Omental fat pad (tissue), 4 donors: ENCODE results near the gene KIF2A. TPM values are rescaled to one million over a fixed set of nuclear protein-coding genes. Genes with fewer than 3 reads are reported as not detected.

ENCODE experiments used
- ATAC-seq: fragments of 150-250 bp; one replicate; pipeline ENCODE4 v1.9.1; 2016; ENCODE audit warnings: mild to moderate bottlenecking, moderate library complexity; ENCODE audit not compliant: low FRiP score
- DNase-seq: peaks from one replicate; pipeline ENCODE4 v3.0.0-alpha.2; 2019; ENCODE audit warnings: low spot score
- total RNA-seq, 4 donors: library from RNA; depleted of rRNA; stranded (reverse); fragments of >200 nt; gene quantifications; one replicate each; pipeline ENCODE4 v1.1.0, GENCODE V29; 2016
- TF ChIP-seq, protein P1 (sequence below), 3 donors: fragments of 450-650 bp; IDR thresholded peaks; one replicate each; pipeline ENCODE4 v1.5.1; 2016 to 2017; ENCODE audit warnings: antibody characterized with exemption in 3 of 3, mild to moderate bottlenecking in 3 of 3, moderate library complexity in 2 of 3

Gene KIF2A
- total RNA-seq, 4 donors from 2014 or later: 19.3 to 37.6 (median 35.9) TPM

DNA sequence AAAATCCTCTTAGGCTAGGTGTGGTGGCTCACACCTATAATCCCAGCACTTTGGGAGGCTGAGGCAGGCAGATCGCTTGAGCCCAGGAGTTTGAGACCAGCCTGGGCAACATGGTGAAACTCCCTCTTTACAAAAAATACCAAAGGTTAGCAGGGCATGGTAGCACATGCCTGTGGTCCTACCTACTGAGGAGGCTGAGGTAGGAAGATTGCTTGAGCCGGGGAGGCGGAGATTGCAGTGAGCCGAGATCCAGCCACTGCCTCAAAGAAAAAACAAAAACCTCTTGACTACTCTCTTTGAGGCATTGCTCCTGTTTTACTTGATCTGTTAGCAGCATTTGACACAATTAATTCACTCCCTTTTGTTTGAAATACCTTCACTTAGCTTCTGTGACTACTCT is 20.7 kb downstream of the KIF2A start:
- TF ChIP-seq, protein P1, sequence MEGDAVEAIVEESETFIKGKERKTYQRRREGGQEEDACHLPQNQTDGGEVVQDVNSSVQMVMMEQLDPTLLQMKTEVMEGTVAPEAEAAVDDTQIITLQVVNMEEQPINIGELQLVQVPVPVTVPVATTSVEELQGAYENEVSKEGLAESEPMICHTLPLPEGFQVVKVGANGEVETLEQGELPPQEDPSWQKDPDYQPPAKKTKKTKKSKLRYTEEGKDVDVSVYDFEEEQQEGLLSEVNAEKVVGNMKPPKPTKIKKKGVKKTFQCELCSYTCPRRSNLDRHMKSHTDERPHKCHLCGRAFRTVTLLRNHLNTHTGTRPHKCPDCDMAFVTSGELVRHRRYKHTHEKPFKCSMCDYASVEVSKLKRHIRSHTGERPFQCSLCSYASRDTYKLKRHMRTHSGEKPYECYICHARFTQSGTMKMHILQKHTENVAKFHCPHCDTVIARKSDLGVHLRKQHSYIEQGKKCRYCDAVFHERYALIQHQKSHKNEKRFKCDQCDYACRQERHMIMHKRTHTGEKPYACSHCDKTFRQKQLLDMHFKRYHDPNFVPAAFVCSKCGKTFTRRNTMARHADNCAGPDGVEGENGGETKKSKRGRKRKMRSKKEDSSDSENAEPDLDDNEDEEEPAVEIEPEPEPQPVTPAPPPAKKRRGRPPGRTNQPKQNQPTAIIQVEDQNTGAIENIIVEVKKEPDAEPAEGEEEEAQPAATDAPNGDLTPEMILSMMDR (IDR thresholded peaks at IDR 0.05): no peak
- DNase-seq: no peak
- ATAC-seq: no peak

GRCh38 chr5:62327138-62328053 is 21.4 kb downstream of the KIF2A start:
- TF ChIP-seq, protein P1 (IDR thresholded peaks at IDR 0.05): no peak
- DNase-seq (no peak), ATAC-seq (no peak)

GRCh38 chr5:62328772-62329491 is 22.9 kb downstream of the KIF2A start:
- no peak for DNase-seq
- TF ChIP-seq, protein P1 (IDR thresholded peaks at IDR 0.05): no peak
- no peak for ATAC-seq

DNA sequence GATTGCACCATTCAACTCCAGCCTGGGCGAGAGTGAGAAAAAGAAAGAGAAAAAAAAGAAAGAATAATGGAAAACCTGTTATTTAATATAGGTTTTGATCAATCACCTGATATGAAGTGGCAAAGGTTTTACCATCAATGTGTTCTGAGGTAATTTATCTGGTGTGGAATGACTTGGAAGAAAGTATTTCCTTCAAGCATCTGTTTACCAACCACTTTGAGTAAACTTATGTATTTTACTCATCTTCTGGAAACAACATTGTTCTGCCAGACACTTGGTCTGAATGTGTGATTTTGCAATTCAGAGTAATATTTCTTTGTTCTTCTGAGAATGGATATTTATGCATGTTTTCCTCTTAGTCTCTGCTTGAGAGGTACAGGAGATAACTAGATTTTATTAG is 24.3 kb downstream of the KIF2A start:
- ATAC-seq: no peak
- DNase-seq: no peak
- TF ChIP-seq, protein P1 (IDR thresholded peaks at IDR 0.05): no peak

DNA sequence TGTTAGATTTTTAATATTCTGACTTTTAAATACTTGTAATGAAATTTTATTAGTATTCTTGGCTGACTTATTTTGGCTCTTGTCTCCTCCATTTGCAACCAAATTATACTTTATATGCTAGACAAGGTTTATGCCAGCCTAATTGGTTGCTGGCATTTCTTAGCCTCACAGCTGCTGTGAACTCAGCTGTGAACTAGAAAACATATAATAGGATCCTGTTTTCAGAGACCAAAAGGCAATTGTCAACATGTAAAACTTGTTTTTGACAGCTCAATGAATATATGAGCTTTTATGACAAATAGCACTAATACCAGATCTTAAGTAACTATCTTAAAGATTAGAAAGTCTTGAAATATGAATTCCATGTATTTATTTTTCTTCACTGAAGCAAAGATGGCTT is 25.9 kb downstream of the KIF2A start:
- no peak for ATAC-seq
- no peak for DNase-seq
- TF ChIP-seq, protein P1 (IDR thresholded peaks at IDR 0.05): no peak

- no peak for ATAC-seq
- TF ChIP-seq, protein P1 (IDR thresholded peaks at IDR 0.05): no peak
- DNase-seq: no peak
These were observed 27.3 kb downstream of the KIF2A start for GRCh38 chr5:62333250-62333794.
